ENCODE results near the gene HTR6.

The HTR6 gene

GRCh38 chr1:19668888-19669287 is 4.2 kb downstream of the HTR6 start:
- TF ChIP-seq EGR1 (IDR thresholded peaks at IDR 0.05), result no peak
- TF ChIP-seq ZBTB7A (IDR thresholded peaks at IDR 0.05; ENCODE audit: low read depth), result no peak
- TF ChIP-seq EP300 (IDR thresholded peaks at IDR 0.05; ENCODE audit: borderline replicate concordance), result no peak
- TF ChIP-seq TCF12 (IDR thresholded peaks at IDR 0.05; ENCODE audit: low read depth), result no peak

GRCh38 chr1:19670787-19671186 is 6.1 kb downstream of the HTR6 start:
- TF ChIP-seq CREB1 (IDR thresholded peaks at IDR 0.05; ENCODE audit: low read depth) (no peak), ZBTB7A (IDR thresholded peaks at IDR 0.05; ENCODE audit: low read depth) (no peak), CEBPB (IDR thresholded peaks at IDR 0.05) (no peak), RAD21 (IDR thresholded peaks at IDR 0.05; ENCODE audit: low read depth) (no peak), EGR1 (IDR thresholded peaks at IDR 0.05) (no peak), USF1 (IDR thresholded peaks at IDR 0.05) (no peak), YY1 (IDR thresholded peaks at IDR 0.05; ENCODE audit: low read depth) (no peak), REST (IDR thresholded peaks at IDR 0.05; ENCODE audit: low read depth) (no peak), MAX (IDR thresholded peaks at IDR 0.05) (no peak), FOXM1 (IDR thresholded peaks at IDR 0.05; ENCODE audit: borderline replicate concordance, low read depth) (no peak), TEAD4 (IDR thresholded peaks at IDR 0.05) (no peak), NFIC (IDR thresholded peaks at IDR 0.05) (no peak), TCF12 (IDR thresholded peaks at IDR 0.05; ENCODE audit: low read depth) (no peak), EP300 (IDR thresholded peaks at IDR 0.05; ENCODE audit: borderline replicate concordance) (no peak), TAF1 (IDR thresholded peaks at IDR 0.05; ENCODE audit: low read depth) (no peak)

- TF ChIP-seq REST (IDR thresholded peaks at IDR 0.05; ENCODE audit: low read depth), result no peak
These were observed 7.6 kb downstream of the HTR6 start for GRCh38 chr1:19672237-19672636.

GRCh38 chr1:19675797-19676196 is 11.1 kb downstream of the HTR6 start:
- TF ChIP-seq TCF12 (IDR thresholded peaks at IDR 0.05; ENCODE audit: low read depth) (no peak), YY1 (IDR thresholded peaks at IDR 0.05; ENCODE audit: low read depth) (no peak), MAX (IDR thresholded peaks at IDR 0.05) (no peak), TEAD4 (IDR thresholded peaks at IDR 0.05) (no peak)

GRCh38 chr1:19676438-19676922 is 11.8 kb downstream of the HTR6 start:
- no peak for TF ChIP-seq CREB1 (IDR thresholded peaks at IDR 0.05; ENCODE audit: low read depth)
- TF ChIP-seq MAX (IDR thresholded peaks at IDR 0.05), result peak; percentile 81
- TF ChIP-seq RAD21 (IDR thresholded peaks at IDR 0.05; ENCODE audit: low read depth), result no peak
- no peak for TF ChIP-seq TCF12 (IDR thresholded peaks at IDR 0.05; ENCODE audit: low read depth)
- TF ChIP-seq NFIC (IDR thresholded peaks at IDR 0.05), result no peak
- no peak for TF ChIP-seq FOXM1 (IDR thresholded peaks at IDR 0.05; ENCODE audit: borderline replicate concordance, low read depth)
- TF ChIP-seq EP300 (IDR thresholded peaks at IDR 0.05; ENCODE audit: borderline replicate concordance), result no peak
- TF ChIP-seq REST (IDR thresholded peaks at IDR 0.05; ENCODE audit: low read depth), result peak; percentile 97
- 0 out of 2 replicates have a peak, but pooled peaks have one; percentile 16 for TF ChIP-seq TEAD4 (IDR thresholded peaks at IDR 0.05)
- TF ChIP-seq ZBTB7A (IDR thresholded peaks at IDR 0.05; ENCODE audit: low read depth), result no peak
- no peak; the same call in 1 of the 2 replicates for TF ChIP-seq YY1 (IDR thresholded peaks at IDR 0.05; ENCODE audit: low read depth)
- TF ChIP-seq TAF1 (IDR thresholded peaks at IDR 0.05; ENCODE audit: low read depth), result no peak
- TF ChIP-seq USF1 (IDR thresholded peaks at IDR 0.05), result no peak
